ENCODE data around the gene CADM1.

CADM1 gene

DNA sequence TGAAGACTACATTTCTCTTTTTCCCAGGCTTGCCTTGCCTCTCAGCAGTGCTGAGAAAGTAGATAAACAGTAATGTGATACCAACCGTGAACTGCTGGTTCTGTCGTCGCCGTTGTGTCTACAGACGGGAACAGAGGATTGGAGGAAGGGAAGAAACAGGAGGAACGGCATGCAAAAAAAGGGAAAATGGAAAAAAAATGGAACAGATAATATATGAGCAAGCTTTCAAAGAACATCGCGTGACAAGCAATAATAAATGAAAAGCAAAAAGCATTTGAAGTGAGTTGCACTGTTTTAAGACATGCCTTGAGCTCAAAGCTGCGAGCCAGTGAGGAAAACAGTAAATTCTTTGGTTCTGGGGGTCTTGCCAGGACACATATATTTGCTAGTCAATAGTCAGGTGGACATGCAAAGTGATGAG is 305.9 kb downstream of the CADM1 start:
- DNase-seq: no peak

DNA sequence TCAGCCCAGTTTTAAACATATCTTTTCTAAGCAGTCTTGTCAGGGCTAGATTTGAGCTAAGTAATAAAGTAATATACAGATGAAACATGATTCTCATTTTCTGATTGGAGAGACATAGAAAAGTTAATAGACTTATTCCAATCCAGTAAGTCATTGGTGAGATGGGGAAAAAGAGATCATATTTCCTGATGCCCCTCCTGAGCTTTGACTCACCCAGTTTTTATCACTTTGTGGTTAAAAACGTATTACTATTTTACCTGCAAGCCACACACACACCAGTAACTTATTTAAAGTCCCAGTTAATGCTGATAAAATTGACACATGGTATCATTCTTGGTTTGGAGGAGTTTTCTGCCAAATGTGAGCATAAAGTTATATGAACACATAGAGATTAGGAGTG is 306.8 kb downstream of the CADM1 start:
- DNase-seq: no peak

DNA sequence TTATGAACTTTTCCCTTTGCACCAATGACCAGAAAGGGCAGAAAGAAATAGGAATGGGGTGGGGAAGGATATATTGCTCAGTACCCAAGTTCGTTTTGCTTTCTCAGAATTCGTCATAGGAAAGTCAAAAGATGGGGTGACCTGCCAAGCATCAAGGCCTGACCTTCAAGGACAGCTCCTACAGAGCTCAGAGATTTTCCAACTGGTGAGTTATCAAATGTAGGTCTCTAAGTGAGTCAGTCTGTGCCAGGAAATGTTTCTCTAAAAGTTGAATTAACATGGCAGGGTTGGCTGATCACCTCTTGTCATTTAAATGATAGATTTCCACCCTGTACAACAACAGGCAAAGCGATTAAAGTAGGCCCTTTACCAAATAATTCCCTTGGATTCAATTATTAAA is 307.2 kb downstream of the CADM1 start:
- DNase-seq: no peak

DNA sequence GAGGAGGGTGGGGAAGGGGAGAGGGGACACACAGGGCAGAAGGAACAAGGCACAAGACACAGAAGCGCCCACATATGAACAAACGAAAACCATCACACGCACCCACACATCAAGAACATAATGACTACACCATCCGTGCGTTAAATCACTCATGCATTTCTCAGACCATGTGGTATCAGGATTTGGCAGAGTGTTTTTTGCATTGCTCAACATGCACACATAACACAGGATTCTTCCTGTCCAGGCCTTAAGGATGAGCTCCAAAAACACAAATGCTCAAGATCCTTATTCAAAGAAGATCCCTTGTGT is 309.5 kb downstream of the CADM1 start:
- peak; percentile 81 for DNase-seq

DNA sequence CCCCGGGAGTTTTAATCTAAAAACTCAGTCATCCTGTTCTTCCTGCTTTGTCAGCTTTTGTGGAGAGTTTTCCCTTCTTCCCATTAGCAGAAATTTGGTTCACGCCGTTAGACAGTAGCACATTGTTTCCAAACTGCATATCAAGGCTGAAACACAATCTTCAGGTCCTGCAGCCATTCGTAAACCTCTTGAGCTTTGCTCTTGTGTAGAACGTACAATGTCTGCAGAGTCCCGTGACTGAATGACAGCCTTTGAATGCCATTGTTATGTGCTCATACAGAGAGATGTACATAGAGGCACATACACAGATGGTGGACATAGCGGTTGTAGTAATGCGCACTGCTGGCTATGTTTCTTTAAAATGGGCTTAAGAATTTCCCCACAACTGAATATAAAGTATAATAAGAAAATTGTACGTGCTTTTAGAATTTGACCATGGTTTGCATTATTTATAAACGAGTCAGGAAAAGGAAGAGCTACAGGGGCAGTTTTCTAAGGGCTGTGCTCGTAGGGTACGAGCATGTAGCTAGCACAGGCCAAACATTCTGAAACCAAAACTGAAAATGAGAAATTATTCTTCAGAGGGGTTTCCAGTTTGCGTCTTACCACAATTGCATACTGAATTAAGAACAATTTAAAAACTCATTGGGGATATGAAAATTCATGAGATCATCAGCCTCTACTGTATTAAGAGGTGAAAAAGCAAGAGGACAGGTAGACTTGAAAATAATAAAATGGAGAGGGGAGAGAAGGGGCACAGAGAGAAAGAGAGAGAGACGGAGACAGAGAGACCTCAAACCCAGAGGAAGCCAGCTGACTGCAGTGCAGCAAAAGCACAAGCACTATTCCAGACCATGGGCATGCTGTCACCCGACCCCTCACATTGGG is 310.1 kb downstream of the CADM1 start:
- peak; percentile 36 for DNase-seq

- DNase-seq: no peak
Measured at GRCh38 chr11:115191761-115192160, 312.5 kb downstream of the CADM1 start.

- DNase-seq: no peak
Measured at GRCh38 chr11:115190196-115190595, 314.0 kb downstream of the CADM1 start.

DNA sequence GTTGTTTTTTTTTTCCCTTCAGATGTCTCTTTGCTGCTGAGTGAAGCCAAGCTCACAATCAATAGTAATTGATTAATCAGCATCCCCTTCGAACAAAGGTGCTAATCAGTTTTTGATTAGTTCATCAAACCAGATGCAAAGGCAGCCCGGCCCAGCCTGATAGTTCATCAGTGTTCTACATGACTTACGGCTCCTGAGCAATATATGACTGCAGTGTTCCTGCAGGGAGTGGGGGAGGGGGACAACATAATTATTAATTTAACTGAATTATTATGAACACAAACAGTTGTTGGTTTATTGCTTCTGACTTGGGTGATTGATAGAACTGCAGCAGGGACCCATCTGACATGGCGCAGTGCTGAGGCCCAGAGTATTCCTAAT is 315.3 kb downstream of the CADM1 start:
- DNase-seq: no peak

- DNase-seq: no peak
Measured at GRCh38 chr11:115188188-115188897, 315.9 kb downstream of the CADM1 start.

- no peak for DNase-seq
Measured at GRCh38 chr11:115185931-115186330, 318.3 kb downstream of the CADM1 start.

GRCh38 chr11:115185507-115185906 is 318.7 kb downstream of the CADM1 start:
- no peak for DNase-seq

GRCh38 chr11:115184901-115185300 is 319.3 kb downstream of the CADM1 start:
- DNase-seq: no peak

GRCh38 chr11:115183830-115184229 is 320.4 kb downstream of the CADM1 start:
- no peak for DNase-seq

DNA sequence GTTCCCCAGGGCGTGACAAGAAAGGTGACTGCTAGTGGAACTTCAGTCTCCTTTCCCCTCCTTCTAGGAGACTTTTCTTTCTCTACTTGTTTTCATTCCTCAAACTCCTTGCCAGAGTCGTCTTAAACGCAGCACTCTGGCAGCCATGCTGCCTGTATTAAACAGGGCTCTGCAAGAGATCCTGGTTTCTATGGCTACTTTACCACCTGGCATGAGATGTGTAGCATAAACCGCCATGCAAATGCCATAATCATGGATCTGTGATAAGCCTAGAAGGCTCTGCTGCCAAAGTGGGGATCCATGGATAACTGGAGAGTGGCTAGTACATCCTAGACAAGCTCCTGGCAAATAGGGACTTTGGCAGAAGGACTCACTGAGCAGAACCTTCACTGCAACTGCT is 321.1 kb downstream of the CADM1 start:
- no peak for DNase-seq

- DNase-seq: no peak
Measured at GRCh38 chr11:115182282-115182955, 321.8 kb downstream of the CADM1 start.

DNA sequence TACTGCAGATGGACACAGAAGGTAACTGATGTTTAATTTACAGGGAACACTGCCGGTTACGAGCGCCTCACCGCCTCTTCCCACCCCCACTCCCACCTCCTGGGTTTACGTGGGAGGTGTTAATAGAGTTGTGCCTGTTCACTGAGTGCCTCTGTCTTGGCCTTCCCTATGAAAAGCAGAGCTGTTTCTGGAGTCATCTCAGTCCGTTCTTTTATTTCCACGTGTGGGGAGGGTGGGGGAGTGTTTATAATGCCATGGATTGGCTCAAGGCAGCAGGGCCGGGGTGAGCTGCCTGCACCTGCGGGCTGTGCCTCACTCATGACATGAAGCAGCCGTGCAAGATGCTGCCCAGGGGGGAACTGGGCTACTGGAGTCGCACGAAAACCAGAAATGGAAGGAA is 322.7 kb downstream of the CADM1 start:
- DNase-seq: no peak

GRCh38 chr11:115180272-115180671 is 323.9 kb downstream of the CADM1 start:
- no peak for DNase-seq

DNA sequence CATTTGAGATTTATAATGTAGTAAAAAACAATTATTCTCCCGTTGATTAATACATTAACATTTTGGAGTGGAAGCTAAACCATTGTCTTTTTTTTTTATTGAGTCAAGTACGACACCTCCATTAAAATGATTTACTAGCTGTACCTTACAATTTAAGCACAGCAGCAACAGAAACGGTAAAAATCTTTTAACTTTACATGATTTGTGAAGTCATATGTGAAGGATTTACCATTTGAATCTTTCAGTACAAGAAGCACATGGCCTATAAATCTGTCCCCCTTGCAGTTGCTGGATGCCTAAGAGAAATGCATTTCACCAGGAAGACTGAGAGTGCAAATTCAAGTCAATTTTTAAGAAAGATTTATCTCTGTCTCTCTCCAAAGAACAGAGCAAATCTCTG is 324.6 kb downstream of the CADM1 start:
- DNase-seq: peak; percentile 62

GRCh38 chr11:115178705-115179104 is 325.5 kb downstream of the CADM1 start:
- DNase-seq: no peak

- DNase-seq: no peak
Measured at GRCh38 chr11:115173136-115173535, 331.1 kb downstream of the CADM1 start.

DNA sequence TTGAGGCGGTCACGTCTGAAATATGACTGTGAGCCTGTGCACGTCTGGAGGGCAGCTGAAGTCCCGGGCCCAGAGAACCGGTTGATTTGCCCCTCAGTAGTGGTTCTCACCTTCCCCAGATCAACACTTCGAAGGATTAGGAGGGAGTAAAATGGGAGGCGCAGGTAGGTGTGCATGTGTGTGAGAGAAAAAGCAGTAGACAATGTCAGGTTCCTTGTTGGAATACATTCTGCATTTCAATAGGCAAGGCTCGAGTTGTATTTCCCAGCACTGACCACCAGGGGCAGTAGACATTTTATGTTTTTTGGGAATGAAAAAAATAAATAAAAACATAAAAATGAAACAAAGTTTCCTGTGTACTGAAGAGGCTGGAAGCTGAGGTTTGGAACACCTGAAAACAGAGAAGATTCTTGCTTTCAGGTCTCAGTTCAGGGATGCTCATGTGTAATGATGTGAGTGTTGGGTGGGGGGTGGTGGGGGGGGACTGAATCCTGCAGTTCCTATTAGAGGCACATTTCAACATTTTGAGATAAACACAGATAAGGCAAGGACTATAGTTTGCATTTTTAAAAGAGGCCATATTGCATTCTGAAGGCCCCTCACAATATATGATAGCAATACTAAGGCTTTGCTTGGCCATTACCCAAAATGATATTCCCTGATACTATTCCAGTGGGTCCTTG is 333.9 kb downstream of the CADM1 start:
- DNase-seq: peak; percentile 32

DNA sequence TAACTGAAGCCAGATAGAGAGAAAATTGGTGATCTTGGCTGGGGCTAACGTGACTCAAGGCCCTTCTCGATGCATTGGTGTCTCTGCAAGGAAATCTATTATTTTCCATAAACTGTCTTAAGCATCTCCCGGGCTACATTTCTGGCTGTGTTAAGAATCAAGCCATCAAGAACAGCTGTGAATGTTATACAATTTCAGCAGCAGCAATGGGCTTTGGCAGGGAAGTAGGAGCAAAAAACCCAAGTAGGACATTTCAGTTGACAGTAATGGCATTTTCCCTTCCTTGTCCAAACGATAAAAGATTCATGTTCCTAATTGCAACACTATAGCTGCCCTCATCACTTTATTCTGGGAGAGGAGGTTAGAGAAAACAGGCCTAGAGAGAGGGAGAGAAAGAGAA is 335.0 kb downstream of the CADM1 start:
- DNase-seq: no peak

DNA sequence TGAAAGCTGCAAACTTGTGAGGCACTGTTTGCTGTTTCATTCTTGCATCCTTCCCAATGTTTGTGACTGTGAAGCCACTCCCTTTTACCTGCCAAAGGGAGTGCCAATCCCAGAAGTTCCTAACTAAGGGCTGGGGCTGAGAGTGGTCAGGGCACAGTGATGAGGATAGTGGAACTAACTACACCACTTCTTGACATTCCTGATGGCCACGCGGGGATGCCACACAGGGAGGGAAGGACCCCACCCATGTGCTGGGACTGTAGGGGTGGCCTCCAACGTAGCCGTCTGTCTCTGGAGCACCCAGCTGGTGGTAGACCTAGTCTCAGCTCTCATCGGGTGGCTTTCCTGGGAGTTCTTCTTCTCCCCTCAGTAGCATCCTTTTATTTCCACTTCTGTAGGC is 335.5 kb downstream of the CADM1 start:
- DNase-seq: no peak
